ENCODE results near the gene SOX4. TPM values are rescaled to one million over a fixed set of nuclear protein-coding genes. Genes with fewer than 3 reads are reported as not detected.

The SOX4 gene
- total RNA-seq, 1 experiment from 2014 or later = 67.0 TPM

DNA sequence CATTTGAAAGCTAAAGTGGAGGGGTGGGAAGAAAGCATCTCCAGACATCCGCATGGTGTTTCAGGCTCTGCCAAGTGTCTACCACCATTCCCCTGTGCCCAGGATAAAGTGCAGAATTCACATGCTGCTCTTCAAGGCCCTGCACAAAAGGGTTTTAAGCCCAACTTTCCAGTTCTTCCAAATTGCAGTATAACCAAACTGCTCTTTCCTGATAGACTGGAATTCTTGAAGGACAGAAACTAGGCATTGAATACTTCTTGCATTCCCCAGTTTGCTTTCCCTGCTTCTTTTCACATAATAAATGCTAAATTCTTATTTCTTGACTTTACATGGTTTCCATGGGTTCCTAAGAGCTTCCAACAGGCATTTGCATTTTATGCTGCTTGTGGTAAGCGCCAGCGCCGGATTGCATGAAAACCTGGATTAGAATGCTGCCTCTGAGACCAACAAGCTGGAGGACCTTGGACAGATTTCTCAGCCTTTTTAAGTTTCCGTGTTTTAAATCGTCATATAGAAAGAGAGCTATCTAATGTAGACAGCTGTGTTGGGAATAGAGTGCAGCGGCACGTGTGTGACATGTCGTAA lies 7.9 kb downstream of the SOX4 start:
- ATAC-seq = no peak
- H3K9me3 ChIP-seq (ENCODE audit: control insufficient read depth in 1 of 2, insufficient read depth in 1 of 2, low read depth in 1 of 2, low read length in 2 of 2) = no peaks in the 10 kb centered on the region

DNA sequence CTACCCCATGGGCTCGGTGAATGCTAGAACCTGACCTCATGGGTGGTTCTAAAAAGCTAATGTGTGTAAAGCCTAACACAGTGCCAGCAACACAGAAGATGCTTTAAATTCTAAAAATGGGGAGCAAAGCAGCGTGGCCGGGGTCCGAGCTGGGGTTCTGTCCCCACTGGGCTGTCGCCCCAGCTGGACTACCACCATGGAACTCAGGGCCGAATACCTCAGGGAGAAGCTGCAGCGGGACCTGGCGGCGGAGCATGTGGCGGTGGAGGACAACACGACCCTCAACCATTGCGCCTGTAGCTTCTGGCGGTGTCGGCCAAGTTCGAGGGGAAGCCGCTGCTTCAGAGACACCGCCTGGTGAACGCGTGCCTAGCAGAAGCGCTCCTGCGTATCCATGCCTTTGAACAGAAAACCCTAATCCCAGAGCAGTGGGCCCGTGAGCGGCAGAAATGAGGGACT lies 8.4 kb downstream of the SOX4 start:
- ChIA-PET CTCF (no interaction called here), POLR2A (no interaction called here), RAD21 (ENCODE audit: low non-redundant PET in 1 of 2, low total read pairs in 2 of 2, uncharacterized antibody in 2 of 2, unreplicated experiment in 2 of 2) (no interaction called here)
- Histone ChIP-seq H3K36me3 (ENCODE audit: control insufficient read depth in 1 of 2, insufficient read depth in 2 of 2, low read length in 2 of 2) (peaks cover 0 to 7% of the 10 kb centered on the region in 2 experiments; a peak in 1 of 4 replicates), H3K4me2 (ENCODE audit: low read length) (no peak overlapping the region), H4K20me1 (ENCODE audit: insufficient read depth) (no peaks in the 10 kb centered on the region), H3K27ac (ENCODE audit: low read depth, low read length) (no peak overlapping the region), H3K9ac (ENCODE audit: low read length) (no peak overlapping the region), H3K9me2 (ENCODE audit: insufficient read depth) (no peaks in the 10 kb centered on the region), H3K9me3 (ENCODE audit: control insufficient read depth in 1 of 2, insufficient read depth in 1 of 2, low read depth in 1 of 2, low read length in 2 of 2) (no peaks in the 10 kb centered on the region), H3K79me2 (ENCODE audit: insufficient read depth, low read length) (peaks cover 19% of the 10 kb centered on the region), H2AFZ (ENCODE audit: low read depth, low read length, poor library complexity, severe bottlenecking) (no peak overlapping the region), H3K4me1 (ENCODE audit: control insufficient read depth in 1 of 2, insufficient read depth in 2 of 2, low read length in 2 of 2) (peaks cover 0 to 4% of the 10 kb centered on the region in 2 experiments; a peak in 2 of 4 replicates), H3K27me3 (ENCODE audit: insufficient read depth, low read length) (no peaks in the 10 kb centered on the region), H3K4me3 (replicated peaks in 1 of 2; ENCODE audit: low read depth in 1 of 2, low read length in 2 of 2) (no peak overlapping the region)
- no TSS peak for BruUV-seq (replicated peaks)
- DNase-seq (ENCODE audit: low read depth, low spot score) (no peak), ATAC-seq (no peak)
- intact Hi-C loops (cut with micrococcal nuclease) = no loop called here
- TF ChIP-seq, protein P1, sequence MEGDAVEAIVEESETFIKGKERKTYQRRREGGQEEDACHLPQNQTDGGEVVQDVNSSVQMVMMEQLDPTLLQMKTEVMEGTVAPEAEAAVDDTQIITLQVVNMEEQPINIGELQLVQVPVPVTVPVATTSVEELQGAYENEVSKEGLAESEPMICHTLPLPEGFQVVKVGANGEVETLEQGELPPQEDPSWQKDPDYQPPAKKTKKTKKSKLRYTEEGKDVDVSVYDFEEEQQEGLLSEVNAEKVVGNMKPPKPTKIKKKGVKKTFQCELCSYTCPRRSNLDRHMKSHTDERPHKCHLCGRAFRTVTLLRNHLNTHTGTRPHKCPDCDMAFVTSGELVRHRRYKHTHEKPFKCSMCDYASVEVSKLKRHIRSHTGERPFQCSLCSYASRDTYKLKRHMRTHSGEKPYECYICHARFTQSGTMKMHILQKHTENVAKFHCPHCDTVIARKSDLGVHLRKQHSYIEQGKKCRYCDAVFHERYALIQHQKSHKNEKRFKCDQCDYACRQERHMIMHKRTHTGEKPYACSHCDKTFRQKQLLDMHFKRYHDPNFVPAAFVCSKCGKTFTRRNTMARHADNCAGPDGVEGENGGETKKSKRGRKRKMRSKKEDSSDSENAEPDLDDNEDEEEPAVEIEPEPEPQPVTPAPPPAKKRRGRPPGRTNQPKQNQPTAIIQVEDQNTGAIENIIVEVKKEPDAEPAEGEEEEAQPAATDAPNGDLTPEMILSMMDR (IDR thresholded peaks at IDR 0.05 in 2 of 3, conservative IDR thresholded peaks at IDR 0.05 in 1 of 3; ENCODE audit: borderline replicate concordance in 1 of 3, insufficient read depth in 1 of 3, low read depth in 2 of 3, low read length in 2 of 3) = no peak
- TF ChIP-seq, protein P2, sequence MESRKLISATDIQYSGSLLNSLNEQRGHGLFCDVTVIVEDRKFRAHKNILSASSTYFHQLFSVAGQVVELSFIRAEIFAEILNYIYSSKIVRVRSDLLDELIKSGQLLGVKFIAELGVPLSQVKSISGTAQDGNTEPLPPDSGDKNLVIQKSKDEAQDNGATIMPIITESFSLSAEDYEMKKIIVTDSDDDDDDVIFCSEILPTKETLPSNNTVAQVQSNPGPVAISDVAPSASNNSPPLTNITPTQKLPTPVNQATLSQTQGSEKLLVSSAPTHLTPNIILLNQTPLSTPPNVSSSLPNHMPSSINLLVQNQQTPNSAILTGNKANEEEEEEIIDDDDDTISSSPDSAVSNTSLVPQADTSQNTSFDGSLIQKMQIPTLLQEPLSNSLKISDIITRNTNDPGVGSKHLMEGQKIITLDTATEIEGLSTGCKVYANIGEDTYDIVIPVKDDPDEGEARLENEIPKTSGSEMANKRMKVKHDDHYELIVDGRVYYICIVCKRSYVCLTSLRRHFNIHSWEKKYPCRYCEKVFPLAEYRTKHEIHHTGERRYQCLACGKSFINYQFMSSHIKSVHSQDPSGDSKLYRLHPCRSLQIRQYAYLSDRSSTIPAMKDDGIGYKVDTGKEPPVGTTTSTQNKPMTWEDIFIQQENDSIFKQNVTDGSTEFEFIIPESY (IDR thresholded peaks at IDR 0.05; ENCODE audit: extremely low read depth, insufficient replicate concordance, low read length) = no peak
- TF ChIP-seq FOSL1 (IDR thresholded peaks at IDR 0.05; ENCODE audit: low read depth) (no peak), SRF (IDR thresholded peaks at IDR 0.05; ENCODE audit: low read depth) (no peak), EGR1 (IDR thresholded peaks at IDR 0.05; ENCODE audit: low read depth) (no peak), EZH2 (IDR thresholded peaks at IDR 0.05) (no peak), ELF1 (IDR thresholded peaks at IDR 0.05; ENCODE audit: borderline replicate concordance, low read depth) (no peak), YY1 (IDR thresholded peaks at IDR 0.05; ENCODE audit: extremely low read depth, insufficient replicate concordance, low read depth, low read length) (no peak), SP1 (IDR thresholded peaks at IDR 0.05; ENCODE audit: low read depth) (no peak), ZFX (IDR thresholded peaks at IDR 0.05) (no peak)
- TF ChIP-seq, protein P3, sequence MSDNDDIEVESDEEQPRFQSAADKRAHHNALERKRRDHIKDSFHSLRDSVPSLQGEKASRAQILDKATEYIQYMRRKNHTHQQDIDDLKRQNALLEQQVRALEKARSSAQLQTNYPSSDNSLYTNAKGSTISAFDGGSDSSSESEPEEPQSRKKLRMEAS (IDR thresholded peaks at IDR 0.05) = no peak
- TF ChIP-seq, protein P4, sequence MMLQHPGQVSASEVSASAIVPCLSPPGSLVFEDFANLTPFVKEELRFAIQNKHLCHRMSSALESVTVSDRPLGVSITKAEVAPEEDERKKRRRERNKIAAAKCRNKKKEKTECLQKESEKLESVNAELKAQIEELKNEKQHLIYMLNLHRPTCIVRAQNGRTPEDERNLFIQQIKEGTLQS (IDR thresholded peaks at IDR 0.05) = no peak

More for the DNA sequence above, 7.9 kb downstream of the SOX4 start:
- no peaks in the 10 kb centered on the region for H3K27me3 ChIP-seq (ENCODE audit: insufficient read depth, low read length)
- H3K9me2 ChIP-seq (ENCODE audit: insufficient read depth) = no peaks in the 10 kb centered on the region
- TF ChIP-seq POLR2A (IDR thresholded peaks at IDR 0.05; ENCODE audit: borderline replicate concordance, extremely low read depth, insufficient read depth, insufficient read length) = no peak
- no peak for TF ChIP-seq FOSL1 (IDR thresholded peaks at IDR 0.05; ENCODE audit: low read depth)
- TF ChIP-seq CEBPB (IDR thresholded peaks at IDR 0.05; ENCODE audit: low read depth) = no peak
- TF ChIP-seq ELF1 (IDR thresholded peaks at IDR 0.05; ENCODE audit: borderline replicate concordance, low read depth) = no peak
- TF ChIP-seq ZNF274 (IDR thresholded peaks at IDR 0.05; ENCODE audit: low read depth, low read length) = no peak
- TF ChIP-seq EZH2phosphoT487 (IDR thresholded peaks at IDR 0.05; ENCODE audit: borderline replicate concordance) = no peak
- TF ChIP-seq RAD21 (IDR thresholded peaks at IDR 0.05; ENCODE audit: low read depth) = no peak
- TF ChIP-seq EGR1 (IDR thresholded peaks at IDR 0.05; ENCODE audit: low read depth) = no peak
- TF ChIP-seq EZH2 (IDR thresholded peaks at IDR 0.05) = no peak
- TF ChIP-seq POLR2AphosphoS5 (IDR thresholded peaks at IDR 0.05; ENCODE audit: low read depth, low read length) = no peak
- no peak for TF ChIP-seq YY1 (IDR thresholded peaks at IDR 0.05; ENCODE audit: extremely low read depth, insufficient replicate concordance, low read depth, low read length)
- TF ChIP-seq SP1 (IDR thresholded peaks at IDR 0.05; ENCODE audit: low read depth) = no peak
- H3K4me1 ChIP-seq (ENCODE audit: control insufficient read depth in 1 of 2, insufficient read depth in 2 of 2, low read length in 2 of 2) = peaks cover 0 to 9% of the 10 kb centered on the region in 2 experiments; a peak in 2 of 4 replicates
- BruUV-seq (replicated peaks) = no TSS peak
- H3K4me3 ChIP-seq (replicated peaks in 1 of 2; ENCODE audit: low read depth in 1 of 2, low read length in 2 of 2) = no peak overlapping the region
- H3K9ac ChIP-seq (ENCODE audit: low read length) = no peak overlapping the region
- ChIA-PET CTCF (no interaction called here), RAD21 (ENCODE audit: low non-redundant PET in 1 of 2, low total read pairs in 2 of 2, uncharacterized antibody in 2 of 2, unreplicated experiment in 2 of 2) (no interaction called here), POLR2A (no interaction called here)
- H3K36me3 ChIP-seq (ENCODE audit: control insufficient read depth in 1 of 2, insufficient read depth in 2 of 2, low read length in 2 of 2) = peaks cover 0 to 7% of the 10 kb centered on the region in 2 experiments; a peak in 1 of 4 replicates
- no peak overlapping the region for H3K4me2 ChIP-seq (ENCODE audit: low read length)
- intact Hi-C loops (cut with micrococcal nuclease) = no loop called here
- no peak overlapping the region for H2AFZ ChIP-seq (ENCODE audit: low read depth, low read length, poor library complexity, severe bottlenecking)
- no peak for DNase-seq (ENCODE audit: low read depth, low spot score)
- H4K20me1 ChIP-seq (ENCODE audit: insufficient read depth) = no peaks in the 10 kb centered on the region
- peaks cover 24% of the 10 kb centered on the region for H3K79me2 ChIP-seq (ENCODE audit: insufficient read depth, low read length)
- no peak overlapping the region for H3K27ac ChIP-seq (ENCODE audit: low read depth, low read length)
